Measurements from ENCODE around the gene TNS3. TPM values are rescaled to one million over a fixed set of nuclear protein-coding genes. Genes with fewer than 3 reads are reported as not detected.

Gene TNS3
- total and polyA plus RNA-seq, 9 donors, result 20.2 to 49.1 (median 29.7) TPM

GRCh38 chr7:47231032-47231431, 350.9 kb downstream of the TNS3 start:
- Histone ChIP-seq H3K4me1 (ENCODE audit: control insufficient read depth, insufficient read depth, low read length) (peaks cover 2% of the 10 kb centered on the region), H3K36me3 (ENCODE audit: control insufficient read depth, insufficient read depth, low read length) (no peaks in the 10 kb centered on the region), H3K27me3 (ENCODE audit: control insufficient read depth, insufficient read depth, low read length) (no peaks in the 10 kb centered on the region), H3K9me3 (replicated peaks; ENCODE audit: control insufficient read depth, low read depth, low read length) (no peaks in the 10 kb centered on the region), H3K4me3 (ENCODE audit: low read length) (no peak overlapping the region), H3K27ac (ENCODE audit: low read length) (no peak overlapping the region)
- 75% methylated on average over 1 of the region's 3 CpGs for WGBS (ENCODE audit: insufficient coverage)
- no peak for DNase-seq

- 89% methylated on average over 11 of the region's 11 CpGs for WGBS (ENCODE audit: insufficient coverage)
Measured at GRCh38 chr7:47228386-47229014, 353.4 kb downstream of the TNS3 start.

GRCh38 chr7:47227762-47228177, 354.1 kb downstream of the TNS3 start:
- H3K9me3 ChIP-seq (replicated peaks; ENCODE audit: control insufficient read depth, low read depth, low read length), result no peaks in the 10 kb centered on the region
- peaks cover 2% of the 10 kb centered on the region for H3K4me1 ChIP-seq (ENCODE audit: control insufficient read depth, insufficient read depth, low read length)
- no peak overlapping the region for H3K27ac ChIP-seq (ENCODE audit: low read length)
- WGBS (ENCODE audit: insufficient coverage), result 47% methylated on average over 4 of the region's 6 CpGs
- H3K27me3 ChIP-seq (ENCODE audit: control insufficient read depth, insufficient read depth, low read length), result no peaks in the 10 kb centered on the region
- H3K4me3 ChIP-seq (ENCODE audit: low read length), result no peak overlapping the region
- DNase-seq, result no peak
- no peaks in the 10 kb centered on the region for H3K36me3 ChIP-seq (ENCODE audit: control insufficient read depth, insufficient read depth, low read length)

More at GRCh38 chr7:47228386-47229014, 353.4 kb downstream of the TNS3 start:
- H3K36me3 ChIP-seq (ENCODE audit: control insufficient read depth, insufficient read depth, low read length), result no peaks in the 10 kb centered on the region
- peaks cover 2% of the 10 kb centered on the region for H3K4me1 ChIP-seq (ENCODE audit: control insufficient read depth, insufficient read depth, low read length)
- H3K9me3 ChIP-seq (replicated peaks; ENCODE audit: control insufficient read depth, low read depth, low read length), result no peaks in the 10 kb centered on the region
- H3K27ac ChIP-seq (ENCODE audit: low read length), result no peak overlapping the region
- DNase-seq, result no peak
- H3K4me3 ChIP-seq (ENCODE audit: low read length), result no peak overlapping the region
- no peaks in the 10 kb centered on the region for H3K27me3 ChIP-seq (ENCODE audit: control insufficient read depth, insufficient read depth, low read length)

- WGBS (ENCODE audit: insufficient coverage), result 89% methylated on average over 3 of the region's 5 CpGs
- H3K9me3 ChIP-seq (replicated peaks; ENCODE audit: control insufficient read depth, low read depth, low read length), result no peaks in the 10 kb centered on the region
Measured at GRCh38 chr7:47226696-47227095, 355.2 kb downstream of the TNS3 start.

GRCh38 chr7:47225387-47226131, 356.4 kb downstream of the TNS3 start:
- Histone ChIP-seq H3K4me1 (ENCODE audit: control insufficient read depth, insufficient read depth, low read length) (peaks cover 2% of the 10 kb centered on the region), H3K27me3 (ENCODE audit: control insufficient read depth, insufficient read depth, low read length) (no peaks in the 10 kb centered on the region), H3K4me3 (ENCODE audit: low read length) (no peak overlapping the region), H3K9me3 (replicated peaks; ENCODE audit: control insufficient read depth, low read depth, low read length) (no peaks in the 10 kb centered on the region), H3K27ac (ENCODE audit: low read length) (no peak overlapping the region), H3K36me3 (ENCODE audit: control insufficient read depth, insufficient read depth, low read length) (no peaks in the 10 kb centered on the region)
- no peak for DNase-seq
- 100% methylated on average over 1 of the region's 3 CpGs for WGBS (ENCODE audit: insufficient coverage)

More at GRCh38 chr7:47226696-47227095, 355.2 kb downstream of the TNS3 start:
- no peaks in the 10 kb centered on the region for H3K36me3 ChIP-seq (ENCODE audit: control insufficient read depth, insufficient read depth, low read length)
- DNase-seq, result no peak
- no peak overlapping the region for H3K4me3 ChIP-seq (ENCODE audit: low read length)
- no peaks in the 10 kb centered on the region for H3K27me3 ChIP-seq (ENCODE audit: control insufficient read depth, insufficient read depth, low read length)
- no peak overlapping the region for H3K27ac ChIP-seq (ENCODE audit: low read length)
- peaks cover 2% of the 10 kb centered on the region for H3K4me1 ChIP-seq (ENCODE audit: control insufficient read depth, insufficient read depth, low read length)
